ENCODE measurements around the gene OXNAD1.

DNA sequence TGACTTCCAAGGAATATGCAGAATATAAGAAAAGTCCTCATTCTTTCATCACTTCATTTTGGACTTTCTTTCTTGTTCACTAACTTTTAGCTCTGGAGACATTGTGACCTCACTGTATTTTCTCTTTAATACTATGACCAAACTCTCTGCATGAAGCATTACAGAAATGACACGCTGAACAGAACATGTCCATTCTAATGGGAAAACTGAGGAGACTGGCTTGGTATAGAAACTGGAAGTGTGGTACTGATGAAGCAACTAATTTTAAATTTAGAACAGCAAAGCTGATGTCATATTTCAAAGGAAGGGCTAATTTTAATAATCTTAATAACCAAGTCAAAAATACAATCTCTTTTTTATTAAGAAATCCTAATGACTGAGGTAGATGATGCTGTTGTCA is 5.0 kb upstream of the OXNAD1 start:
- TF ChIP-seq, protein P1, sequence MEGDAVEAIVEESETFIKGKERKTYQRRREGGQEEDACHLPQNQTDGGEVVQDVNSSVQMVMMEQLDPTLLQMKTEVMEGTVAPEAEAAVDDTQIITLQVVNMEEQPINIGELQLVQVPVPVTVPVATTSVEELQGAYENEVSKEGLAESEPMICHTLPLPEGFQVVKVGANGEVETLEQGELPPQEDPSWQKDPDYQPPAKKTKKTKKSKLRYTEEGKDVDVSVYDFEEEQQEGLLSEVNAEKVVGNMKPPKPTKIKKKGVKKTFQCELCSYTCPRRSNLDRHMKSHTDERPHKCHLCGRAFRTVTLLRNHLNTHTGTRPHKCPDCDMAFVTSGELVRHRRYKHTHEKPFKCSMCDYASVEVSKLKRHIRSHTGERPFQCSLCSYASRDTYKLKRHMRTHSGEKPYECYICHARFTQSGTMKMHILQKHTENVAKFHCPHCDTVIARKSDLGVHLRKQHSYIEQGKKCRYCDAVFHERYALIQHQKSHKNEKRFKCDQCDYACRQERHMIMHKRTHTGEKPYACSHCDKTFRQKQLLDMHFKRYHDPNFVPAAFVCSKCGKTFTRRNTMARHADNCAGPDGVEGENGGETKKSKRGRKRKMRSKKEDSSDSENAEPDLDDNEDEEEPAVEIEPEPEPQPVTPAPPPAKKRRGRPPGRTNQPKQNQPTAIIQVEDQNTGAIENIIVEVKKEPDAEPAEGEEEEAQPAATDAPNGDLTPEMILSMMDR (conservative IDR thresholded peaks at IDR 0.05; ENCODE audit: low read length): no peak
- no peak for TF ChIP-seq EZH2phosphoT487 (IDR thresholded peaks at IDR 0.05; ENCODE audit: borderline replicate concordance, low read depth, low read length)

Data from OCI-LY7 (cell line).